GM21717 (cell line): Measurements from ENCODE around the gene KIAA1217.

Experiments
- ATAC-seq: cut with Tn5 transposase; IDR thresholded peaks from one replicate; pipeline ENCODE4 v1.9.1; 2021; ENCODE audit warnings: mild to moderate bottlenecking, moderate library complexity; ENCODE audit not compliant: unreplicated experiment

KIAA1217 gene

GRCh38 chr10:24207341-24207740 lies 1.6 kb upstream of the KIAA1217 start:
- no peak for ATAC-seq

- no peak for ATAC-seq
Observed at GRCh38 chr10:24207781-24208611, 942 bp upstream of the KIAA1217 start.

DNA sequence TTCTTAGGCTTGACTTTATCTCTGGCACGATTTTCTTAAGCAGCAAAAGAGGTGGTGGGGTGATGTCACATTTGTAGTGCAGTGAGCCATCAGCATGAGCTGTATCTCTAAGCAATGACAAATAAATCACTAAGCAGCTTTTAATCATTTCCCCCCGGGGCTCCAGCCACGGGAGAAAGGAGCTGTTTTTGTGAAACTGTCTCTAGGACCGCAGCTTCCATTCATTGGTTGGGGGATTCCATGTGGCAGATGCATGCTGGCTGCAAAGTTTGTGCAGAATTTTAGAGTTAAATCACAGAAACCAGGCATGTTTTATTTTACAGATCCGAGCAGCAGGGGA lies 464 bp downstream of the KIAA1217 start:
- peak; percentile 33 for ATAC-seq

GRCh38 chr10:24209946-24210491 lies 1.1 kb downstream of the KIAA1217 start:
- ATAC-seq = peak; percentile 77

DNA sequence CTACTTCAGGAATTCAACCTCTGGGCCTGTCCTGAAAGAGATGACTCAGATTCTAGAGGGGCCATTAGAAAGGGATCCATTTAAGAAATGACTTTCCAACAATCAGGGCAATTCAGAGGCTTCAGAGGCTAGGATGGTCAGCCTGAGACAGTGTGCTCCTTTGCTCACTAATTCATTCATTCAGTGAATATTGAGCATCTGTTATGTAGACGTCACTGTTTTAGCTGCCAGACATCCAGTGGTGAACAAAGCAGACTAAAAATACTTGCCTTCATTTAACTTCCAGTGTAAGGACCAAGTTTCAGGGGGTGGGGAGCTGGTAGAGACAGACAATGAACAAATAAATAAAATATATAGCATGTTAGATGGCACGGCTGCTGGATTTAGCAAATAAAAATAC lies 1.6 kb downstream of the KIAA1217 start:
- peak; percentile 19 for ATAC-seq

GRCh38 chr10:24213266-24213665 lies 4.3 kb downstream of the KIAA1217 start:
- ATAC-seq = no peak

- no peak for ATAC-seq
Observed at GRCh38 chr10:24213881-24214280, 4.9 kb downstream of the KIAA1217 start.

- ATAC-seq = no peak
Observed at GRCh38 chr10:24214762-24215161, 5.8 kb downstream of the KIAA1217 start.

- ATAC-seq = no peak
Observed at GRCh38 chr10:24215196-24215595, 6.3 kb downstream of the KIAA1217 start.

DNA sequence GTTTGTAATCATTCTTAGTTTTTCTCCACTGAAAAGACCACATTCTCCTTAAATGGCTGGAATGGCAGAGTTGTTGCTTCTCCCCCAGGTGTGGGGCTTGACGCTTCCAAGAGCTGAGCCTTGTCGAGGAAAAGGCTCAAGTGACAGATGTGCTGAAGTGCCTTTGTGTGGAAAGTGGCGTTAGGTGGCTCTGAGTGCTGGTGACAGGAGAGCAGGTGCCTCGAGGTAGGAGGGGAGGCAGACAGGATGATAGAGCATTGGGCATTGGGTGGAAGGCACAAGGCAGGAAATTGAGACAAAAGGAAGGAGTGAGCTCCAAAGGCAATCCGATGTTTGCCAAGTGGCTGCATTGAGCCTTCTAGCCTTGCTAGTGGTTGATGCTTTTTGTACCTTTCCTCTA lies 6.7 kb downstream of the KIAA1217 start:
- ATAC-seq = no peak

DNA sequence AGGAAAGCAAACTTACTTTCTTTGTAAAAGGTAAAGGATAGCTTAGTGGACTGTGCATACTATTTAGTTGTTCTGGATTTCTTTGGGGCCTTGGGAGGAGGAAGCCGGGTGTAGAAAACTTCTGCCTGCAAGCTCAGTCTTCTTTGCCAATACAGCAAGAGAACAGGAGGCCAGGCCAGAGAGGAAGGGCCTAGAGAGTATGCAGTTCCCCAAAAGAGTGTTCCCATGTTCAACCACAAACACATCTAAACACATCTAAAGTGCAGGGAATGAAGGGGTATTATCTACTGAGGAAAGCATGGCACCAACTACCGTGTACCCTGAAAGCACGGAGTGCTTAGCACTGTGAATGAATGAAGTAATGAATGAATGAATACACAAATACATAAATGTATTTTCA lies 11.0 kb downstream of the KIAA1217 start:
- no peak for ATAC-seq

DNA sequence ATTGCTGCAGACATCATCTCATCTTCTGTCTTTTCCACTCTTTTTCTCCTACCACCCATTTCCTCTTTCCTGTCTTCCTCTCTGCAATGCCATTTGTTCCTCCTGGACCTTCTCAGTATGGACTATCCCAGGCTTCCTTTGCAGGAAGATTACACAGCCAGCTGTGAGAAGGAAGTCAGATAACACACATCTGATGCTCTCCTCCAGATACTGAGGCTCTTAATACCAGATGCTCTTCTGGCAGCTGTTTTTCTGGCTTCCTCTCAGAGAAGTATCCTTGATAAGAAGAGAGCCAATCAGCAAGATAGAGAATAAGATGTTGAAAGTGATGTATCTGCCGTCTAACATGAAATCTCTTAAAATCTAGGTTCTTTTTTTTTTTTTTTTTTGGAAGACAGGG lies 14.4 kb downstream of the KIAA1217 start:
- ATAC-seq = no peak

- no peak for ATAC-seq
Observed at GRCh38 chr10:24223953-24224352, 15.0 kb downstream of the KIAA1217 start.

- no peak for ATAC-seq
Observed at GRCh38 chr10:24228642-24229041, 19.7 kb downstream of the KIAA1217 start.

DNA sequence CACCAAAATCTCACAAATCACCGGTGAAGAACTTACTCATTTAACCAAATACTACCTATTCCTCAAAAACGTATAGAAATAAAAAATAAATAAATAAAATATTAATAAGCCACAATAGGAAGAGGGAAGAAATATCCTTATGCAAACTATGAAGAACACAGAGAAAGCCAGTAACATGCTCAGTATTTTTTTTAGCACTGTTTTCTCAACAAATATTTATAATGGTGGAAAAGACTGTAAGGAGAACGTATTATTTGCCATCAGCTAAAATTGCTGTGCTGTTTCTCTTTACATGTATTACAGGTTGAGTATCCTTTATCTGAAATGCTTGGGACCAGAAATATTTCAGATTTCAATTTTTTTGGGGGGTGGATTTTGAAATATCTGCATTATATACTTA lies 21.0 kb downstream of the KIAA1217 start:
- no peak for ATAC-seq

DNA sequence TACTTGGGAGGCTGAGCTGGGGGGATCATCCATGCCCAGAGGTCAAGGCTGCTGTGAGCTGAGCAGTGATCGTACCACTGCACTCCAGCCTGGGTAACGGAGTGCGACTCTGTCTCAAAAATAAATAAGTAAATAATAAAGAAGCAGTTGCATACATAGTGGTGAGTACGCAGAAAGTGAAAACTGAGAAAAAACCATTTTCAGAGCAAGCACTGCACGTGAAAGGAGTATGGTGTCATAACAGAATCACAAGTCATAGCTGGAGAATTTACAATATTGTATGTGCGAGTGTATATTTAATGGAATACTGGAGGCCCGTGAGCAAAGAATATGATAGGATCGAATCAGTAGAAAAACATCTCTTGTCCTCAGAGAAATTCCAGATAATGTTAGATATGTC lies 22.3 kb downstream of the KIAA1217 start:
- ATAC-seq = no peak

- no peak for ATAC-seq
Observed at GRCh38 chr10:24234784-24235183, 25.8 kb downstream of the KIAA1217 start.

GRCh38 chr10:24235471-24235870 lies 26.5 kb downstream of the KIAA1217 start:
- ATAC-seq = no peak

DNA sequence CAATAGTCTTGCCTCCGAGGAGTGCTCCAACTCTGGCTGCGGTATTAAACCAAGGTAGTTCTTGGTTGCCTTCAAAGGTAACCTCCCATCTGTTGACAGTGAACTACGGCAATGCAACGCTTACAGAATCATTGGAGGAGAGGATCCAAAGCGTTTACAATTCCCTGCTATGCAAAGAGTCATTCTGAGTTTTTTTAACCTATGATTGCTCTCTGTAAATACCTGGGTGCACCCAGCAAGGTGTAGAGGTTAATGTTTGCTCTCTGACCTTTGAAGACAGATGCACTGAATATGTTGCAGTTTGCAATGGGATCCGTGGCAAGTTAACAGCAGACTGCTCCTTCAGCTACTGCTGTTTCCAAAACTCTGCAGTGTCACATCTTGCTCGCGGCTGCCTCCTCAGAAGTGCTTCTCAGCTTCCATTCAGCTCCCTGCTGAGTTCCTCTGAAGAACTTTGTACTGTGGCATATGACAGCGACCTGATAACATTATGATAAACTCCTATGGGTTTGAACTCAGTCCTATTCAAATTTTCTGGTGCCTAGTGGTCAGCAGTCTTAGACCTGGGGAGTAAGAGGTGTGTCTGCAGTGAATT lies 29.0 kb downstream of the KIAA1217 start:
- no peak for ATAC-seq

DNA sequence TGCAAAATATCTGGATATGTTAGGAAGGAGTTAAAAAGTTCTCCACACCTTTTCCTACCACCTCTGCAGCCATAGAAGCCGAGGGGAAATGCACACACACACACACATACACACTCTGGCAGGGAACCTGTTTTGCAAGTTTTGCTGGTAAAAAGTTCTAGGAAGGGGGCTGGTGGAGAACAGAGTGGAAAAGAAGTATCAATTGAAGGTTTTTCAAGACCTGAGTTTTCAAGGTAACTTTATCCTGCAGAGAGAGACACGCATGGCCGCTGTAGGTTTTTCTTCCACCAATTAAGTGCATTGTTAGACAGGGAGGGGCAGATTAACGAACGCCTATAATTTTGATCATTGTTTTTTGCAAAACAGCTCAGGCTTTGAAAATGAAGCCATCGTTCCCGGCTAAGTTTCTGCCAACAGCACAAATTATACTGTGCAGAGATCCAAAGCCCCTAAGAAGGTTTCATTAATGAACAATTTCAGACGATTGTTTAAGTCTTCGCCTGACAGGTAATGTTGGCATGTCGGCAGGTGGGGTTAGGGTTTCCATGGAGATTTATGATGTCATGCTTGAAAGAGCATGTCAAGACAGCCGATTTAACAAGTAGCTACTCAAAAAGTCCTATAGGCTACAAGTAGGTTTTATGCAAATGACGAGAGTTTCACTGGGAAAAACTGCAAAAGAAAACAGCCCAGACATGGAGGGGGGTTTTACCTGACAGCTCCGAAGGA lies 29.7 kb downstream of the KIAA1217 start:
- no peak for ATAC-seq

DNA sequence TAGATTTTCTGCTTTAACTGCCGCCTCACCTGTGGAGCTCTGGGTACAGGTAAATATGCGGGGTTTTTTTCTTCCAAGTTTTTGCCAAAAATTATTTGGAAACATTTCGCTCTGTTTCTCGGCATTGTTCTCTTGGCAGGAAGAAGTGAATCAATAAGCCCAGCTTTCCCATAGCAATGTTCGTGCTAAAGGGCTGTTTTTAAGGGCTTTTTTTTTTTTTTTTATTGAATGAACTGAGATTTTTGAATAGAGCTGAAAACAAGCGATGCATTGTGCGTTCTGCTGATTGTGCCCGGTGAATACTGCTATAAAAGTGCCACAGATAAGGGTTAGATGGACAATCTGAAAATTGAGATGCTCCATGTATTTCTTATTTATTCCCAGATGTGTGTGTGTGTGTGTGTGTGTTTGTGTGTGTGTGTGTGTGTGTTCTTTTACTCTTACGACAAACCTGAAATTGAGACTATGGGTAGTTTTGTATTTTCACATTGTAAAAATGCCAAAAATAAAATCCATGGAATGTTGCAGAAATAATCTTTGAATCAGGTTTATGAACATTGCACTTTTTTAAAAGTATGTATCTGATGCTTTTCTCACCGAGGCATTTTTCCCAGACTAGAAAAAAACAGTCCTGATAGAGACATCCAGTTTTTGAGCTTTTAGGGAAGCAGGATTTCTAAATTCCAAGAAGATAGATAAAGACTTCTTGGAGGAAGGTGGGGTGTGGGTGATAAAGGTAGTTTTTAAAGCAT lies 30.5 kb downstream of the KIAA1217 start:
- ATAC-seq = no peak
